Keratinocyte (primary cell): ENCODE data around the gene TBC1D2. TPM values are rescaled to one million over a fixed set of nuclear protein-coding genes. Genes with fewer than 3 reads are reported as not detected.
A peak's percentile ranks its signal among the peaks of the same experiment; 100 is the strongest.

ENCODE experiments used
- DNase-seq: peaks from one replicate; pipeline ENCODE4 v3.0.0-alpha.2; 2011; ENCODE audit warnings: low read depth, missing footprints, low spot score
- FAIRE-seq: peaks from 2 replicates; lab custom pipeline; 2011; peaks lifted over from hg19 to GRCh38; lab: Jason Lieb, UNC
- H2AFZ ChIP-seq: 2 replicates; pipeline ENCODE4 v1.6.0; 2012; ENCODE audit warnings: low read length, control low read depth, inconsistent platforms; ENCODE audit not compliant: control insufficient read depth
- H3K27ac ChIP-seq: 2 replicates; pipeline ENCODE4 v1.5.1; 2011; ENCODE audit warnings: low read length; ENCODE audit not compliant: control insufficient read depth, insufficient read depth
- H3K27me3 ChIP-seq: 3 replicates; pipeline ENCODE4 v1.6.0; 2011; ENCODE audit warnings: low read length; ENCODE audit not compliant: control insufficient read depth, insufficient read depth; ENCODE audit errors: extremely low read depth
- H3K36me3 ChIP-seq, 2 experiments: 2 replicates in 1 of 2; 3 replicates in 1 of 2; pipeline ENCODE4 v1.5.1; 2011; ENCODE audit warnings: low read length in 2 of 2, mild to moderate bottlenecking in 1 of 2; ENCODE audit not compliant: control insufficient read depth in 2 of 2, insufficient read depth in 2 of 2; ENCODE audit errors: extremely low read depth in 1 of 2
- H3K4me1 ChIP-seq: 3 replicates; pipeline ENCODE4 v1.5.1; 2011; ENCODE audit warnings: low read length; ENCODE audit not compliant: control insufficient read depth, insufficient read depth; ENCODE audit errors: extremely low read depth
- H3K4me2 ChIP-seq: 3 replicates; pipeline ENCODE4 v1.6.0; 2011; ENCODE audit warnings: low read depth, low read length; ENCODE audit not compliant: control insufficient read depth, insufficient read depth; ENCODE audit errors: extremely low read depth
- H3K4me3 ChIP-seq, 3 experiments: fragments of 200-600 bp in 1 of 3; sonication (generic) in 1 of 3; 2 replicates in 2 of 3; 3 replicates in 1 of 3; pipeline ENCODE4 v1.5.1; 2011 to 2016; ENCODE audit warnings: low read length in 3 of 3, mild to moderate bottlenecking in 3 of 3, control low read depth in 2 of 3, inconsistent platforms in 1 of 3, low read depth in 1 of 3, mixed read lengths in 1 of 3, mixed run types in 1 of 3, moderate library complexity in 1 of 3; ENCODE audit not compliant: control insufficient read depth in 2 of 3, insufficient read depth in 2 of 3; ENCODE audit errors: extremely low read depth in 1 of 3
- H3K79me2 ChIP-seq: 2 replicates; pipeline ENCODE4 v1.6.0; 2012; ENCODE audit warnings: low read length; ENCODE audit not compliant: control insufficient read depth, insufficient read depth
- H3K9ac ChIP-seq: 3 replicates; pipeline ENCODE4 v1.6.0; 2011; ENCODE audit warnings: low read length; ENCODE audit not compliant: control insufficient read depth, insufficient read depth; ENCODE audit errors: extremely low read depth
- H3K9me1 ChIP-seq: 3 replicates; pipeline ENCODE4 v1.6.0; 2011; ENCODE audit warnings: low read length; ENCODE audit not compliant: control insufficient read depth, insufficient read depth; ENCODE audit errors: extremely low read depth
- H3K9me3 ChIP-seq: 2 replicates; pipeline ENCODE4 v1.5.1; 2012; ENCODE audit warnings: low read depth, low read length; ENCODE audit not compliant: control insufficient read depth
- H4K20me1 ChIP-seq: 3 replicates; pipeline ENCODE4 v1.6.0; 2011; ENCODE audit warnings: low read length; ENCODE audit not compliant: control insufficient read depth, insufficient read depth; ENCODE audit errors: extremely low read depth
- CTCF ChIP-seq, 3 experiments: IDR thresholded peaks in 1 of 3; conservative IDR thresholded peaks in 1 of 3; optimal IDR thresholded peaks in 1 of 3; 2 replicates in 2 of 3; 3 replicates in 1 of 3; pipeline versions ENCODE3 to v1.5.1; 2011; ENCODE audit warnings: low read length in 3 of 3, mild to moderate bottlenecking in 3 of 3, moderate library complexity in 2 of 3, control low read depth in 1 of 3, inconsistent platforms in 1 of 3; ENCODE audit not compliant: insufficient read depth in 2 of 3; ENCODE audit errors: extremely low read depth in 1 of 3
- EZH2 ChIP-seq: IDR thresholded peaks from one replicate; pipeline ENCODE4 v1.6.1; 2012; ENCODE audit warnings: inconsistent platforms, mild to moderate bottlenecking, low read length, moderate library complexity
- dilution Hi-C: fragments of 300-500 bp; cut with MboI; formaldehyde crosslinking; loops from one replicate; pipeline ENCODE4 v1.7.0; 2020; ENCODE audit warnings: low sequenced_read_pairs; ENCODE audit not compliant: extremely low pct_ligation_motif_present
- polyA plus RNA-seq, 5 experiments: library from polyadenylated mRNA; depleted of rRNA in 3 of 5; stranded (reverse) in 3 of 5; stranded (forward) in 1 of 5; unstranded in 1 of 5; fragments of >200 nt; gene quantifications; 1 replicate in 1 of 5; 2 replicates in 3 of 5; 3 replicates in 1 of 5; pipeline versions ENCODE4 v1.2.1 to v1.2.3, GENCODE V29; 2011 to 2012; ENCODE audit warnings: missing spikeins in 2 of 5, low read depth in 1 of 5, low replicate concordance in 1 of 5

The TBC1D2 gene
- polyA plus RNA-seq, 1 donor (not counting 4 experiments of a cell fraction or from before 2014, with no cell fraction given): 59.2 TPM

- FAIRE-seq (peak; percentile 56), DNase-seq (no peak)
- H3K4me3 ChIP-seq: no peak overlapping the region
- no peaks in the 10 kb centered on the region for H3K27me3 ChIP-seq
- no peak for TF ChIP-seq EZH2
- TF ChIP-seq CTCF (optimal IDR thresholded peaks at IDR 0.05 in 1 of 3, IDR thresholded peaks at IDR 0.05 in 1 of 3, conservative IDR thresholded peaks at IDR 0.05 in 1 of 3; ENCODE audit: extremely low read depth in 1 of 3, insufficient read depth in 2 of 3, low read length in 3 of 3): no peak
- peaks cover 86% of the 10 kb centered on the region for H3K79me2 ChIP-seq
- H3K4me2 ChIP-seq: peak overlapping the region; percentile 3
- H3K9me1 ChIP-seq: peaks cover 2% of the 10 kb centered on the region
- H3K27ac ChIP-seq: no peak overlapping the region
- H3K9ac ChIP-seq: no peak overlapping the region
- dilution Hi-C loops: no loop called here
- H3K36me3 ChIP-seq: no peaks in the 10 kb centered on the region
- no peak overlapping the region for H2AFZ ChIP-seq
- H3K9me3 ChIP-seq: no peaks in the 10 kb centered on the region
- no peaks in the 10 kb centered on the region for H4K20me1 ChIP-seq
- peaks cover 36% of the 10 kb centered on the region for H3K4me1 ChIP-seq
Measured at GRCh38 chr9:98187926-98188325, 67.5 kb downstream of the TBC1D2 start.

GRCh38 chr9:98186236-98186635, 69.2 kb downstream of the TBC1D2 start:
- Histone ChIP-seq H3K9me3 (no peaks in the 10 kb centered on the region), H3K9ac (no peak overlapping the region), H3K27ac (no peak overlapping the region), H3K36me3 (no peaks in the 10 kb centered on the region), H3K27me3 (no peaks in the 10 kb centered on the region), H3K79me2 (peaks cover 93% of the 10 kb centered on the region), H3K4me1 (peaks cover 31% of the 10 kb centered on the region), H3K9me1 (peaks cover 5% of the 10 kb centered on the region), H3K4me3 (no peak overlapping the region), H4K20me1 (no peaks in the 10 kb centered on the region), H3K4me2 (no peak overlapping the region), H2AFZ (no peak overlapping the region)
- DNase-seq: no peak
- no peak for FAIRE-seq
- dilution Hi-C loops: no loop called here
- TF ChIP-seq EZH2: no peak
- no peak for TF ChIP-seq CTCF (optimal IDR thresholded peaks at IDR 0.05 in 1 of 3, IDR thresholded peaks at IDR 0.05 in 1 of 3, conservative IDR thresholded peaks at IDR 0.05 in 1 of 3; ENCODE audit: extremely low read depth in 1 of 3, insufficient read depth in 2 of 3, low read length in 3 of 3)
